ENCODE data around the gene FAM120B.

Gene FAM120B

DNA sequence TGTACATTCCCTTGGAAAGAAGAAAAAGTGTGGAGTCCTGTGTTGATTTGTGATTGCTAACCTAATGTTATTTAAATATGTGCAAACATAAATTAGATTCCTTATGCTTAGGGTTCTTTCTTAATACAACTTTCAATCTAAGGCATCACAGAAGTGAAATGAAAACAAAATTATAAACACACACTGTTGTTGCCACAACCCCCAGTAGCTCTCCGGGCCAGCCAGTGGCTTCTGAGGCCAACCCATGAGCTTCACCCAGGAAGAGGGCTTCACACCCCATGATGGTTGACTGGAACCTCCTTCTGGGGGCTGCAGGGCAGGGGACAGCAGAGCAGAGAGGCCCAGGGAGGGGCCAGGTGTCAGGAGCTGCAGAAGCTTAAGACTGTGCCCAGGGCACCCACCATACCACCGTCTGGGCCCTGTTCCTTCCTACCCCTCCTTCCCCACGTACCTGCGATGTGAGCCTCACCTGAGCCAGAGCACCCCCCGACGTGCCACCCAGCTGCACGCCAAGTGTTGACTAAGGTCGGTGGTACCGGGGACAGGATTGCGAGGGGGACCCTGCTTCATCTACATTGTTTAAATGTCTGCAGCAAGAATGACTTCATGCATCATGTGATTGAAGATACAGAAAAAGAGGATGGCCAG is 110.5 kb downstream of the FAM120B start:
- in situ Hi-C loops (cut with MboI; ENCODE audit: low sequenced_read_pairs, unreplicated experiment) = no loop called here
- TF ChIP-seq, protein P1, sequence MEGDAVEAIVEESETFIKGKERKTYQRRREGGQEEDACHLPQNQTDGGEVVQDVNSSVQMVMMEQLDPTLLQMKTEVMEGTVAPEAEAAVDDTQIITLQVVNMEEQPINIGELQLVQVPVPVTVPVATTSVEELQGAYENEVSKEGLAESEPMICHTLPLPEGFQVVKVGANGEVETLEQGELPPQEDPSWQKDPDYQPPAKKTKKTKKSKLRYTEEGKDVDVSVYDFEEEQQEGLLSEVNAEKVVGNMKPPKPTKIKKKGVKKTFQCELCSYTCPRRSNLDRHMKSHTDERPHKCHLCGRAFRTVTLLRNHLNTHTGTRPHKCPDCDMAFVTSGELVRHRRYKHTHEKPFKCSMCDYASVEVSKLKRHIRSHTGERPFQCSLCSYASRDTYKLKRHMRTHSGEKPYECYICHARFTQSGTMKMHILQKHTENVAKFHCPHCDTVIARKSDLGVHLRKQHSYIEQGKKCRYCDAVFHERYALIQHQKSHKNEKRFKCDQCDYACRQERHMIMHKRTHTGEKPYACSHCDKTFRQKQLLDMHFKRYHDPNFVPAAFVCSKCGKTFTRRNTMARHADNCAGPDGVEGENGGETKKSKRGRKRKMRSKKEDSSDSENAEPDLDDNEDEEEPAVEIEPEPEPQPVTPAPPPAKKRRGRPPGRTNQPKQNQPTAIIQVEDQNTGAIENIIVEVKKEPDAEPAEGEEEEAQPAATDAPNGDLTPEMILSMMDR (IDR thresholded peaks at IDR 0.05; ENCODE audit: borderline replicate concordance, control extremely low read depth, extremely low read depth, insufficient read depth, missing control alignments) = no peak
- DNase-seq (ENCODE audit: low spot score) = no peak

DNA sequence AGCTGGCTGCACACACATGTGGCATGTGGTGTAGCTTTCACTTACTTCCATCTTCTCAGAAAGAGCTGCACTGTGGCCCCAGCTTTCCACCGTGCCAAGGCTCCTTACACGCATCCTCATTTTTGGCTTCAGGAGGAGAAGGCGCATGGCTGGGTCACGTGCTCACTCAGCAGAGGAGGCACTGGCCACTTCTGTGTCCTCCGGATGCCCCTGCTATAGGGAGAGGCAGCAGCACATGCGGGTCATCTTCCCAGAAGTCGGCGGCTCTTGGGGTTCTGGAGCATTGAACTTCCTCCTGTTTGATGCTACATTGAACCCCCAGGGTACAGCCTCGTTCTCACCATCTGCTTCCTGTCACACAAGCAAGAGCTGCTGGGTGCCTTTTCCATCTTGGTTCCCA is 111.3 kb downstream of the FAM120B start:
- no peak for DNase-seq (ENCODE audit: low spot score)
- TF ChIP-seq, protein P1 (IDR thresholded peaks at IDR 0.05; ENCODE audit: borderline replicate concordance, control extremely low read depth, extremely low read depth, insufficient read depth, missing control alignments) = no peak
- in situ Hi-C loops (cut with MboI; ENCODE audit: low sequenced_read_pairs, unreplicated experiment) = no loop called here

DNA sequence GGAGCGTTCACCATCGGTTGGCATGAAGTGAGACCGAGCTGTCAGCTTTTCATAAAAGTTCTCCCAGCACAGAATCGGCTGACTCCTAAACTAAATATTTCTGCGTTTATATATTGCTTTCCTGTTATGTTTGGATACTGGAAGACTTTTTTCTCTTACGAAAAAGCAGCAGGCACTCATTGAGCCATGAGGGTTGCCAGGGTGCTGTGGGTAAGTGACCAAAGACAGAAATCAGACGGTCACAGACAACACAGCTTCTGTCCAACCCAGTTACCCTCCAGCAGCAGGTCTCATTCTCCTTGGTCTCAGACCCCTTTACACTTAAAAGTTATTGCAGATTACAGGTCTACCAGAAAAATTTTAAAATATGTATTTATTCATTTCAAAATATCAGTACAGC is 113.7 kb downstream of the FAM120B start:
- no peak for DNase-seq (ENCODE audit: low spot score)
- TF ChIP-seq, protein P1 (IDR thresholded peaks at IDR 0.05; ENCODE audit: borderline replicate concordance, control extremely low read depth, extremely low read depth, insufficient read depth, missing control alignments) = no peak
- in situ Hi-C loops (cut with MboI; ENCODE audit: low sequenced_read_pairs, unreplicated experiment) = no loop called here

DNA sequence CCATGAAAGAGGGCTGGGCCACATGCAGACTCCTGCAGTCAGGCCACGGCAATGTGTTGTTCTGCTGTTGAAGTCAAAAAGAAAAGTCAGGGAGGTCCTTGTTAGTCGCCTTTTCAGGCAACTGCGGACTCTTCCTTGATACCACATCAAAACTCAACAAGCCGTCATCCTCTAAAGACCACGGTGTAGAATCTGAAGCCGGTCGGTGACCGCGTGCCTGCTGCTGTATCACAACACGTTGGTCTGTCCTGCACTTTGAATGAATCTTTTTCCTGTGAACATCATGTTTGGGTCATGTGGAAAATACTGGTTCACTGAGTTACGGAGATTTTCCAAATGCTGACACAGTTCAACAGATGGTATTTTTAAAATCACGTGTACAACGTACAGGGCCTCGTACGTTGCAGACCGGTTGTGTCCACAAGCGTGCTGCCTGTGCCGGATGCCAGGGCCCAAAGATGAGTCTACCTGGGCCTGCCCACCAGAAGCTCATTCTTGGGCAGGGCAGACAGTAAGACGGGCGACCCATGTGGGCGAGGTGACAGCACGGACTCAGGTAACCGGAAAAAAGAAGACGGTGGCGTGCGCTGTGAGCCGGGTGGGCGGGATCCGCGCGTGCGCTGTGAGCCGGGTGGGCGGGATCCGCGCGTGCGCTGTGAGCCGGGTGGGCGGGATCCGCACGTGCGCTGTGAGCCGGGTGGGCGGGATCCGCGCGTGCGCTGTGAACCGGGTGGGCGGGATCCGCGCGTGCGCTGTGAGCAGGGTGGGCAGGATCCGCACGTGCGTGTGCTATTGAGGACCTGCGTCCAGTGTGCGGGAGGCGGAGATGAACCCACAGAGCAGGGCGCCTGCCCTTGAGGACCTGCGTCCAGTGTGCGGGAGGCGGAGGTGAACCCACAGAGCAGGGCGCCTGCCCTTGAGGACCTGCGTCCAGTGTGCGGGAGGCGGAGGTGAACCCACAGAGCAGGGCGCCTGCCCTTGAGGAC is 114.5 kb downstream of the FAM120B start:
- no peak for DNase-seq (ENCODE audit: low spot score)
- in situ Hi-C loops (cut with MboI; ENCODE audit: low sequenced_read_pairs, unreplicated experiment) = no loop called here
- TF ChIP-seq, protein P1 (IDR thresholded peaks at IDR 0.05; ENCODE audit: borderline replicate concordance, control extremely low read depth, extremely low read depth, insufficient read depth, missing control alignments) = no peak

DNA sequence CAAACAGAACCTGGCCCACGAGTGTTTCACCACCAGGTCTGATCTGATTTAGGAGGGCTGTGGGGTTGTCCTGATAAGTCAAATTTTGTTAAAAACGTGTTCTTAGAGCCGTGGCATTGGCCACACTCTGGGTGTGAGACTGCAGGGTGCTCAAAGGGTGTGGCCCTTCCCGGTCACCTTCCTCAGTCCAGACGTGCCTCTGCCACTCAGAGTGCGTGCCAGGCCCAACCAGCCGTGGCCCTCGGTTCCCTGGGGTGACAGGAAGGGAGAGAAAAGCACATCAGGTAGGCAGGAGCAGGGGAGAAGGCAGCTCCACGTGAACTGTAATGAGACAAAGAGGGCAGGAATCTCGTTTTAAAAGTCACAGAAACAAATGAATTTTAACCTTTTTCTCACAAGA is 115.4 kb downstream of the FAM120B start:
- TF ChIP-seq, protein P1 (IDR thresholded peaks at IDR 0.05; ENCODE audit: borderline replicate concordance, control extremely low read depth, extremely low read depth, insufficient read depth, missing control alignments) = no peak
- DNase-seq (ENCODE audit: low spot score) = no peak
- in situ Hi-C loops (cut with MboI; ENCODE audit: low sequenced_read_pairs, unreplicated experiment) = no loop called here

DNA sequence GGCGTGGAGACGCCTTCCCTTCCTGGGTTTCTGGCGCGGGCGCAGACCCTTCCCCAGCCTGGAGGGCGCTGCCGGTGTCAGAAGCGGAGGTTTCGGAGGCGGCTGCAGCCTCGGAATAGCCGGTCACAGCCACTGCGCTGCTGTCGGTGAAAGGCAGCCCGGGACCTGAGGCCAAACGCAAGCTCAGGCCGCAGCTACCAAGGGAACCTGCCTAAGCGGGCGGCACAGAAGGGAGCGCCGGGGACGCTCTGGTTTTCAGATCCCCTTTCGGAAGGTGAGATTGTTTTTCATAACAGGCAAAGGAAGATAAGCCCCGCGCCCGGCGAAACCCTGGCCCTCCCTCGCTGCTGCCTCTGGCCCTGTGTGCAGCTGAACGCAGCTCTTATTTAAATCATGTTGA is 116.5 kb downstream of the FAM120B start:
- in situ Hi-C loops (cut with MboI; ENCODE audit: low sequenced_read_pairs, unreplicated experiment) = no loop called here
- TF ChIP-seq, protein P1 (IDR thresholded peaks at IDR 0.05; ENCODE audit: borderline replicate concordance, control extremely low read depth, extremely low read depth, insufficient read depth, missing control alignments) = no peak
- peak; percentile 78 for DNase-seq (ENCODE audit: low spot score)
